Endothelial cell of umbilical vein (primary cell): ENCODE measurements around the gene ARHGEF40. TPM values are rescaled to one million over a fixed set of nuclear protein-coding genes. Genes with fewer than 3 reads are reported as not detected.

Experiments used
- BruUV-seq: library from RNA; stranded (reverse); fragments of 400-500 nt; replicated peaks from 2 replicates; lab custom pipeline; 2021; lab: Mats Ljungman, UMichigan
- CTCF ChIA-PET: fragments of 300-600, 350-600 bp; sonication (Branson Sonifier 250); formaldehyde crosslinking; loops from one replicate; lab custom pipeline; 2021; ENCODE audit warnings: antibody characterized with exemption, inconsistent platforms; lab: Charles Lee
- POLR2A ChIA-PET: fragments of 300-600, 350-600 bp; sonication (Branson Sonifier 250); formaldehyde crosslinking; loops from one replicate; lab custom pipeline; 2021; ENCODE audit warnings: antibody characterized with exemption, inconsistent platforms; lab: Charles Lee
- DNase-seq: peaks from one replicate; pipeline ENCODE4 v3.0.0-alpha.2; 2011; ENCODE audit warnings: low read depth, low spot score
- FAIRE-seq: peaks from 2 replicates; lab custom pipeline; 2011; peaks lifted over from hg19 to GRCh38; lab: Jason Lieb, UNC
- H2AFZ ChIP-seq: 2 replicates; pipeline ENCODE4 v1.6.0; 2012; ENCODE audit warnings: low read depth, low read length, control low read depth, inconsistent platforms
- H3K27ac ChIP-seq: 2 replicates; pipeline ENCODE4 v1.5.1; 2011; ENCODE audit warnings: low read depth, mild to moderate bottlenecking, control low read depth, low read length, moderate library complexity; ENCODE audit not compliant: insufficient read depth
- H3K27me3 ChIP-seq, 2 experiments: 2 replicates each; pipeline versions ENCODE4 v1.6.0 to v1.6.1; 2011; ENCODE audit warnings: low read length in 2 of 2, mixed read lengths in 1 of 2; ENCODE audit not compliant: control insufficient read depth in 2 of 2, insufficient read depth in 2 of 2
- H3K36me3 ChIP-seq, 2 experiments: 2 replicates in 1 of 2; 3 replicates in 1 of 2; pipeline ENCODE4 v1.5.1; 2011; ENCODE audit warnings: low read length in 2 of 2, mild to moderate bottlenecking in 1 of 2, moderate library complexity in 1 of 2; ENCODE audit not compliant: control insufficient read depth in 2 of 2, insufficient read depth in 2 of 2; ENCODE audit errors: extremely low read depth in 1 of 2
- H3K4me1 ChIP-seq: 3 replicates; pipeline ENCODE4 v1.5.1; 2011; ENCODE audit warnings: mild to moderate bottlenecking, low read length; ENCODE audit not compliant: control insufficient read depth, insufficient read depth; ENCODE audit errors: extremely low read depth
- H3K4me2 ChIP-seq: 2 replicates; pipeline ENCODE4 v1.6.1; 2011; ENCODE audit warnings: low read length, control low read depth, mixed read lengths; ENCODE audit not compliant: insufficient read depth
- H3K4me3 ChIP-seq, 3 experiments: fragments of 200-600 bp in 1 of 3; sonication (generic), shearing (Covaris generic) in 1 of 3; replicated peaks in 1 of 3; 2 replicates each; pipeline ENCODE4 v1.5.1; 2011 to 2016; ENCODE audit warnings: control low read depth in 3 of 3, low read length in 3 of 3, mild to moderate bottlenecking in 2 of 3, inconsistent platforms in 1 of 3, low read depth in 1 of 3, moderate library complexity in 1 of 3; ENCODE audit not compliant: insufficient read depth in 1 of 3
- H3K79me2 ChIP-seq: 2 replicates; pipeline ENCODE4 v1.6.0; 2012; ENCODE audit warnings: low read length, inconsistent platforms; ENCODE audit not compliant: control insufficient read depth, insufficient read depth
- H3K9ac ChIP-seq: replicated peaks from 2 replicates; pipeline ENCODE3; 2011; ENCODE audit warnings: low read length, control low read depth; ENCODE audit not compliant: insufficient read depth; ENCODE audit errors: extremely low read depth
- H3K9me1 ChIP-seq: replicated peaks from 3 replicates; pipeline ENCODE4 v1.6.0; 2011; ENCODE audit warnings: mild to moderate bottlenecking, low read length; ENCODE audit not compliant: control insufficient read depth, insufficient read depth; ENCODE audit errors: extremely low read depth
- H3K9me3 ChIP-seq: replicated peaks from 2 replicates; pipeline ENCODE4 v1.5.1; 2012; ENCODE audit warnings: low read length, inconsistent platforms; ENCODE audit not compliant: control insufficient read depth, insufficient read depth
- H4K20me1 ChIP-seq: replicated peaks from 2 replicates; pipeline ENCODE3; 2011; ENCODE audit warnings: mild to moderate bottlenecking, low read length; ENCODE audit not compliant: control insufficient read depth, insufficient read depth; ENCODE audit errors: extremely low read depth
- CTCF ChIP-seq, 2 donors: IDR thresholded peaks; 1 replicate in 1 of 2; 2 replicates in 1 of 2; pipeline ENCODE4 v1.5.1; 2011; ENCODE audit warnings: low read length in 2 of 2, mild to moderate bottlenecking in 2 of 2, moderate library complexity in 2 of 2, control low read depth in 1 of 2, inconsistent platforms in 1 of 2, low read depth in 1 of 2; ENCODE audit not compliant: insufficient read depth in 1 of 2; ENCODE audit errors: extremely low read depth in 1 of 2
- EZH2 ChIP-seq: IDR thresholded peaks from 2 replicates; pipeline ENCODE4 v1.6.1; 2012; ENCODE audit warnings: borderline replicate concordance, low read depth, mild to moderate bottlenecking, moderate library complexity, low read length, inconsistent platforms; ENCODE audit not compliant: severe bottlenecking
- FOS ChIP-seq: IDR thresholded peaks from 2 replicates; pipeline ENCODE4 v1.6.1; 2011; ENCODE audit warnings: mild to moderate bottlenecking, low read length, moderate library complexity, borderline replicate concordance; ENCODE audit not compliant: insufficient read depth
- GATA2 ChIP-seq: IDR thresholded peaks from 2 replicates; pipeline ENCODE4 v1.7.0; 2011; ENCODE audit warnings: low read depth, mild to moderate bottlenecking, moderate library complexity, mixed read lengths, low read length; ENCODE audit not compliant: insufficient read length, insufficient read depth
- JUN ChIP-seq: IDR thresholded peaks from 2 replicates; pipeline ENCODE4 v1.6.1; 2011; ENCODE audit warnings: borderline replicate concordance, low read depth; ENCODE audit not compliant: insufficient read length, insufficient read depth
- MAX ChIP-seq: IDR thresholded peaks from 2 replicates; pipeline ENCODE4 v1.6.1; 2011; ENCODE audit not compliant: insufficient read depth, insufficient read length
- MYC ChIP-seq: IDR thresholded peaks from one replicate; pipeline ENCODE4 v1.6.1; 2011; ENCODE audit warnings: mild to moderate bottlenecking, low read depth, low read length
- POLR2A ChIP-seq: IDR thresholded peaks from 2 replicates; pipeline ENCODE4 v1.6.1; 2012; ENCODE audit warnings: low read depth, mild to moderate bottlenecking, control low read depth, low read length
- POLR2AphosphoS5 ChIP-seq: IDR thresholded peaks from 2 replicates; pipeline ENCODE4 v1.6.1; 2012; ENCODE audit warnings: low read depth, mild to moderate bottlenecking, control low read depth, low read length, moderate library complexity; ENCODE audit not compliant: insufficient read depth
- dilution Hi-C: fragments of 300-500 bp; cut with MboI; formaldehyde crosslinking; loops from one replicate; pipeline ENCODE4 v1.15.0; 2019; ENCODE audit warnings: low sequenced_read_pairs; ENCODE audit not compliant: extremely low pct_ligation_motif_present
- intact Hi-C: fragments of 100-400 bp; cut with micrococcal nuclease; formaldehyde crosslinking; loops from one replicate; pipeline ENCODE4 v1.10.0; 2022
- polyA plus RNA-seq, 4 experiments: library from polyadenylated mRNA; depleted of rRNA in 3 of 4; stranded (reverse) in 3 of 4; unstranded in 1 of 4; fragments of >200 nt; gene quantifications; 2 replicates each; pipeline versions ENCODE4 v1.2.1 to v1.2.3, GENCODE V29; 2011 to 2012; ENCODE audit warnings: missing spikeins in 1 of 4
- total RNA-seq: library from RNA; stranded (reverse); gene quantifications from 2 replicates; pipeline ENCODE4 v1.2.3, GENCODE V29; 2021

Gene ARHGEF40
- total and polyA plus RNA-seq, 2 donors (not counting 3 experiments of a cell fraction or from before 2014, with no cell fraction given): 2.6 to 19.9 TPM

GRCh38 chr14:21093018-21093417 is 22.9 kb downstream of the ARHGEF40 start:
- no peak for FAIRE-seq
- Histone ChIP-seq H3K36me3 (peaks cover 0 to 3% of the 10 kb centered on the region in 2 experiments), H3K4me3 (no peak overlapping the region), H3K9me1 (no peaks in the 10 kb centered on the region), H2AFZ (no peak overlapping the region), H3K4me2 (no peak overlapping the region), H3K9me3 (no peaks in the 10 kb centered on the region), H3K9ac (no peak overlapping the region), H3K27ac (no peak overlapping the region), H3K79me2 (no peaks in the 10 kb centered on the region), H4K20me1 (no peaks in the 10 kb centered on the region), H3K27me3 (peaks cover 0 to 5% of the 10 kb centered on the region in 2 experiments), H3K4me1 (peaks cover 3% of the 10 kb centered on the region)
- intact Hi-C loops (no loop called here), dilution Hi-C loops (no loop called here)
- no TSS peak for BruUV-seq
- DNase-seq: no peak
- POLR2A ChIA-PET: no interaction called here
- CTCF ChIA-PET: interaction anchor here (0.9 to 6.9 kb wide), 24 partner anchors 9 to 462 kb away, joined by 3 to 131 read pairs (median 4); partner anchors contain the start of genes ARHGEF40 and RNASE13
- TF ChIP-seq POLR2AphosphoS5: no peak
- no peak for TF ChIP-seq GATA2
- TF ChIP-seq CTCF (IDR thresholded peaks at IDR 0.05; ENCODE audit: extremely low read depth in 1 of 2, insufficient read depth in 1 of 2, low read depth in 1 of 2, low read length in 2 of 2): no peak
- no peak for TF ChIP-seq MYC
- no peak for TF ChIP-seq EZH2
- no peak for TF ChIP-seq JUN
- no peak for TF ChIP-seq POLR2A
- no peak for TF ChIP-seq FOS
- no peak for TF ChIP-seq MAX
